ENCODE results near the gene SSH3. TPM values are rescaled to one million over a fixed set of nuclear protein-coding genes. Genes with fewer than 3 reads are reported as not detected.
A peak's percentile ranks its signal among the peaks of the same experiment; 100 is the strongest.

Gene SSH3
- total RNA-seq, 1 experiment from 2014 or later, result 57.8 TPM

DNA sequence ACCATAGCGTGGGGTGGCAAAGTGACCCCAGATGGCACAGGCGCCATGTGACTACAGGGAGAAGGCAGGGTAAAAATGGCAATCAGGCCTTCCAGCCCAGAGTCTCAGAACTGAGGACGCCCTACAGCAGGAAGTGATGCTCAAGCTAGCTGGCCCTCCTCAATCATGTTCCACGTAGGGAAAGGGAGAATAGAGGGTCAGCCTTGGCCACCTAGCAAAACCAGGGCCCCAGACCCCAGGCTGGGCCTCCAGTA is 15.2 kb upstream of the SSH3 start:
- ChIA-PET RAD21 (ENCODE audit: low non-redundant PET in 1 of 2, low total read pairs in 2 of 2, uncharacterized antibody in 2 of 2, unreplicated experiment in 2 of 2) (no interaction called here), CTCF (interaction anchor here (1.2 to 1.6 kb wide), 4 partner anchors 15 to 63 kb away, joined by 4 to 5 read pairs (median 5); partner anchors contain the start of gene SSH3), POLR2A (interaction anchor here (2.1 kb wide), 1 partner anchor 15 kb away, joined by 11 read pairs; the partner anchor contains the start of gene SSH3)
- no peak for TF ChIP-seq CBX3 (IDR thresholded peaks at IDR 0.05; ENCODE audit: low read depth)
- no peak for TF ChIP-seq YY1 (IDR thresholded peaks at IDR 0.05; ENCODE audit: extremely low read depth, insufficient replicate concordance, low read depth, low read length)
- TF ChIP-seq, protein P1, sequence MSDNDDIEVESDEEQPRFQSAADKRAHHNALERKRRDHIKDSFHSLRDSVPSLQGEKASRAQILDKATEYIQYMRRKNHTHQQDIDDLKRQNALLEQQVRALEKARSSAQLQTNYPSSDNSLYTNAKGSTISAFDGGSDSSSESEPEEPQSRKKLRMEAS (IDR thresholded peaks at IDR 0.05), result no peak
- TF ChIP-seq ZFX (IDR thresholded peaks at IDR 0.05), result no peak
- no peak for TF ChIP-seq POLR2A (IDR thresholded peaks at IDR 0.05; ENCODE audit: borderline replicate concordance, extremely low read depth, insufficient read depth, insufficient read length)
- TF ChIP-seq JUND (IDR thresholded peaks at IDR 0.05), result no peak
- no peak for TF ChIP-seq SIN3A (IDR thresholded peaks at IDR 0.05; ENCODE audit: low read depth)
- no peak for TF ChIP-seq ELF1 (IDR thresholded peaks at IDR 0.05; ENCODE audit: borderline replicate concordance, low read depth)
- no peak for TF ChIP-seq POLR2AphosphoS5 (IDR thresholded peaks at IDR 0.05; ENCODE audit: low read depth, low read length)
- TF ChIP-seq, protein P2, sequence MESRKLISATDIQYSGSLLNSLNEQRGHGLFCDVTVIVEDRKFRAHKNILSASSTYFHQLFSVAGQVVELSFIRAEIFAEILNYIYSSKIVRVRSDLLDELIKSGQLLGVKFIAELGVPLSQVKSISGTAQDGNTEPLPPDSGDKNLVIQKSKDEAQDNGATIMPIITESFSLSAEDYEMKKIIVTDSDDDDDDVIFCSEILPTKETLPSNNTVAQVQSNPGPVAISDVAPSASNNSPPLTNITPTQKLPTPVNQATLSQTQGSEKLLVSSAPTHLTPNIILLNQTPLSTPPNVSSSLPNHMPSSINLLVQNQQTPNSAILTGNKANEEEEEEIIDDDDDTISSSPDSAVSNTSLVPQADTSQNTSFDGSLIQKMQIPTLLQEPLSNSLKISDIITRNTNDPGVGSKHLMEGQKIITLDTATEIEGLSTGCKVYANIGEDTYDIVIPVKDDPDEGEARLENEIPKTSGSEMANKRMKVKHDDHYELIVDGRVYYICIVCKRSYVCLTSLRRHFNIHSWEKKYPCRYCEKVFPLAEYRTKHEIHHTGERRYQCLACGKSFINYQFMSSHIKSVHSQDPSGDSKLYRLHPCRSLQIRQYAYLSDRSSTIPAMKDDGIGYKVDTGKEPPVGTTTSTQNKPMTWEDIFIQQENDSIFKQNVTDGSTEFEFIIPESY (IDR thresholded peaks at IDR 0.05; ENCODE audit: extremely low read depth, insufficient replicate concordance, low read length), result no peak
- TF ChIP-seq, protein P3, sequence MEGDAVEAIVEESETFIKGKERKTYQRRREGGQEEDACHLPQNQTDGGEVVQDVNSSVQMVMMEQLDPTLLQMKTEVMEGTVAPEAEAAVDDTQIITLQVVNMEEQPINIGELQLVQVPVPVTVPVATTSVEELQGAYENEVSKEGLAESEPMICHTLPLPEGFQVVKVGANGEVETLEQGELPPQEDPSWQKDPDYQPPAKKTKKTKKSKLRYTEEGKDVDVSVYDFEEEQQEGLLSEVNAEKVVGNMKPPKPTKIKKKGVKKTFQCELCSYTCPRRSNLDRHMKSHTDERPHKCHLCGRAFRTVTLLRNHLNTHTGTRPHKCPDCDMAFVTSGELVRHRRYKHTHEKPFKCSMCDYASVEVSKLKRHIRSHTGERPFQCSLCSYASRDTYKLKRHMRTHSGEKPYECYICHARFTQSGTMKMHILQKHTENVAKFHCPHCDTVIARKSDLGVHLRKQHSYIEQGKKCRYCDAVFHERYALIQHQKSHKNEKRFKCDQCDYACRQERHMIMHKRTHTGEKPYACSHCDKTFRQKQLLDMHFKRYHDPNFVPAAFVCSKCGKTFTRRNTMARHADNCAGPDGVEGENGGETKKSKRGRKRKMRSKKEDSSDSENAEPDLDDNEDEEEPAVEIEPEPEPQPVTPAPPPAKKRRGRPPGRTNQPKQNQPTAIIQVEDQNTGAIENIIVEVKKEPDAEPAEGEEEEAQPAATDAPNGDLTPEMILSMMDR (IDR thresholded peaks at IDR 0.05 in 2 of 3, conservative IDR thresholded peaks at IDR 0.05 in 1 of 3; ENCODE audit: borderline replicate concordance in 1 of 3, insufficient read depth in 1 of 3, low read depth in 2 of 3, low read length in 2 of 3), result no peak
- TF ChIP-seq TCF7L2 (IDR thresholded peaks at IDR 0.05; ENCODE audit: borderline replicate concordance, extremely low read depth, insufficient read depth, insufficient read length), result no peak
- TF ChIP-seq, protein P4, sequence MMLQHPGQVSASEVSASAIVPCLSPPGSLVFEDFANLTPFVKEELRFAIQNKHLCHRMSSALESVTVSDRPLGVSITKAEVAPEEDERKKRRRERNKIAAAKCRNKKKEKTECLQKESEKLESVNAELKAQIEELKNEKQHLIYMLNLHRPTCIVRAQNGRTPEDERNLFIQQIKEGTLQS (IDR thresholded peaks at IDR 0.05), result no peak
- no peak for TF ChIP-seq EGR1 (IDR thresholded peaks at IDR 0.05; ENCODE audit: low read depth)
- TF ChIP-seq EZH2phosphoT487 (IDR thresholded peaks at IDR 0.05; ENCODE audit: borderline replicate concordance), result no peak
- no peak for TF ChIP-seq SRF (IDR thresholded peaks at IDR 0.05; ENCODE audit: low read depth)
- TF ChIP-seq EZH2 (IDR thresholded peaks at IDR 0.05), result no peak
- TF ChIP-seq, protein P5, sequence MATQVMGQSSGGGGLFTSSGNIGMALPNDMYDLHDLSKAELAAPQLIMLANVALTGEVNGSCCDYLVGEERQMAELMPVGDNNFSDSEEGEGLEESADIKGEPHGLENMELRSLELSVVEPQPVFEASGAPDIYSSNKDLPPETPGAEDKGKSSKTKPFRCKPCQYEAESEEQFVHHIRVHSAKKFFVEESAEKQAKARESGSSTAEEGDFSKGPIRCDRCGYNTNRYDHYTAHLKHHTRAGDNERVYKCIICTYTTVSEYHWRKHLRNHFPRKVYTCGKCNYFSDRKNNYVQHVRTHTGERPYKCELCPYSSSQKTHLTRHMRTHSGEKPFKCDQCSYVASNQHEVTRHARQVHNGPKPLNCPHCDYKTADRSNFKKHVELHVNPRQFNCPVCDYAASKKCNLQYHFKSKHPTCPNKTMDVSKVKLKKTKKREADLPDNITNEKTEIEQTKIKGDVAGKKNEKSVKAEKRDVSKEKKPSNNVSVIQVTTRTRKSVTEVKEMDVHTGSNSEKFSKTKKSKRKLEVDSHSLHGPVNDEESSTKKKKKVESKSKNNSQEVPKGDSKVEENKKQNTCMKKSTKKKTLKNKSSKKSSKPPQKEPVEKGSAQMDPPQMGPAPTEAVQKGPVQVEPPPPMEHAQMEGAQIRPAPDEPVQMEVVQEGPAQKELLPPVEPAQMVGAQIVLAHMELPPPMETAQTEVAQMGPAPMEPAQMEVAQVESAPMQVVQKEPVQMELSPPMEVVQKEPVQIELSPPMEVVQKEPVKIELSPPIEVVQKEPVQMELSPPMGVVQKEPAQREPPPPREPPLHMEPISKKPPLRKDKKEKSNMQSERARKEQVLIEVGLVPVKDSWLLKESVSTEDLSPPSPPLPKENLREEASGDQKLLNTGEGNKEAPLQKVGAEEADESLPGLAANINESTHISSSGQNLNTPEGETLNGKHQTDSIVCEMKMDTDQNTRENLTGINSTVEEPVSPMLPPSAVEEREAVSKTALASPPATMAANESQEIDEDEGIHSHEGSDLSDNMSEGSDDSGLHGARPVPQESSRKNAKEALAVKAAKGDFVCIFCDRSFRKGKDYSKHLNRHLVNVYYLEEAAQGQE (IDR thresholded peaks at IDR 0.05; ENCODE audit: low read depth), result no peak
- Histone ChIP-seq H2AFZ (ENCODE audit: low read depth, low read length, poor library complexity, severe bottlenecking) (no peak overlapping the region), H3K36me3 (ENCODE audit: control insufficient read depth in 1 of 2, insufficient read depth in 2 of 2, low read length in 2 of 2) (peaks cover 15 to 39% of the 10 kb centered on the region in 2 experiments), H3K9ac (ENCODE audit: low read length) (peak overlapping the region; percentile 93), H3K4me1 (ENCODE audit: control insufficient read depth in 1 of 2, insufficient read depth in 2 of 2, low read length in 2 of 2) (peaks cover 13 to 29% of the 10 kb centered on the region in 2 experiments), H3K4me2 (ENCODE audit: low read length) (peak overlapping the region; percentile 98), H3K9me3 (ENCODE audit: control insufficient read depth in 1 of 2, insufficient read depth in 1 of 2, low read depth in 1 of 2, low read length in 2 of 2) (no peaks in the 10 kb centered on the region), H3K27me3 (ENCODE audit: insufficient read depth, low read length) (no peaks in the 10 kb centered on the region), H3K79me2 (ENCODE audit: insufficient read depth, low read length) (peaks cover 25% of the 10 kb centered on the region; the same call in 1 of the 2 replicates), H3K27ac (ENCODE audit: low read depth, low read length) (peak overlapping the region; percentile 100), H4K20me1 (ENCODE audit: insufficient read depth) (no peaks in the 10 kb centered on the region), H3K9me2 (ENCODE audit: insufficient read depth) (no peaks in the 10 kb centered on the region), H3K4me3 (replicated peaks in 1 of 2; ENCODE audit: low read depth in 1 of 2, low read length in 2 of 2) (peak overlapping the region; percentile 74 to 91)
- DNase-seq (ENCODE audit: low read depth, low spot score) (no peak), ATAC-seq (peak; percentile 7)
- no TSS peak for BruUV-seq (replicated peaks)
- intact Hi-C loops (cut with micrococcal nuclease), result no loop called here

Data from HCT116 (cell line).